C4-2B (cell line): ENCODE results near the gene CLEC20A.

ENCODE experiments used
- CTCF ChIP-seq: fragments of 450-650 bp; conservative IDR thresholded peaks from 2 replicates; pipeline ENCODE4 v1.5.1; 2017; ENCODE audit warnings: mild to moderate bottlenecking
- ZFX ChIP-seq: fragments of 450-650 bp; IDR thresholded peaks from 2 replicates; pipeline ENCODE4 v1.6.1; 2017

GRCh38 chr1:178541829-178542553, 45.2 kb upstream of the CLEC20A start:
- TF ChIP-seq CTCF (no peak), ZFX (no peak)
